WERI-Rb-1 (cell line): Measurements from ENCODE around the gene MLH3.
A peak's percentile ranks its signal among the peaks of the same experiment; 100 is the strongest.

Experiments
- DNase-seq: peaks from one replicate; pipeline ENCODE4 v3.0.0-alpha.2; 2020
- H3K27ac ChIP-seq: fragments of 250-450 bp; sonication (Bioruptor Pico); 2 replicates; pipeline ENCODE4 v1.5.1; 2020; ENCODE audit warnings: mild to moderate bottlenecking, moderate library complexity
- H3K27me3 ChIP-seq: fragments of 250-450 bp; sonication (Bioruptor Pico); 2 replicates; pipeline ENCODE4 v1.5.1; 2021; ENCODE audit warnings: mild to moderate bottlenecking, low read depth, moderate library complexity; ENCODE audit not compliant: insufficient read depth, severe bottlenecking
- H3K36me3 ChIP-seq: fragments of 250-450 bp; sonication (Bioruptor Pico); 2 replicates; pipeline ENCODE4 v1.5.1; 2020; ENCODE audit warnings: mild to moderate bottlenecking, moderate library complexity
- H3K4me3 ChIP-seq: 2 replicates; pipeline ENCODE4 v1.5.1; 2011; ENCODE audit warnings: low read depth, mild to moderate bottlenecking, control low read depth, low read length
- H3K9me3 ChIP-seq: fragments of 250-450 bp; sonication (Bioruptor Pico); 2 replicates; pipeline ENCODE4 v1.5.1; 2021; ENCODE audit warnings: mild to moderate bottlenecking, moderate library complexity; ENCODE audit not compliant: severe bottlenecking
- CTCF ChIP-seq: IDR thresholded peaks from 2 replicates; pipeline ENCODE4 v1.5.1; 2011; ENCODE audit warnings: low read depth, mild to moderate bottlenecking, control low read depth, inconsistent platforms, low read length

Gene MLH3

GRCh38 chr14:75053396-75054291 is 2.4 kb upstream of the MLH3 start:
- H3K27me3 ChIP-seq = no peaks in the 10 kb centered on the region
- DNase-seq = no peak
- H3K9me3 ChIP-seq = no peaks in the 10 kb centered on the region
- H3K4me3 ChIP-seq = no peak overlapping the region
- H3K27ac ChIP-seq = no peak overlapping the region
- TF ChIP-seq CTCF = no peak
- peaks cover 15% of the 10 kb centered on the region for H3K36me3 ChIP-seq

DNA sequence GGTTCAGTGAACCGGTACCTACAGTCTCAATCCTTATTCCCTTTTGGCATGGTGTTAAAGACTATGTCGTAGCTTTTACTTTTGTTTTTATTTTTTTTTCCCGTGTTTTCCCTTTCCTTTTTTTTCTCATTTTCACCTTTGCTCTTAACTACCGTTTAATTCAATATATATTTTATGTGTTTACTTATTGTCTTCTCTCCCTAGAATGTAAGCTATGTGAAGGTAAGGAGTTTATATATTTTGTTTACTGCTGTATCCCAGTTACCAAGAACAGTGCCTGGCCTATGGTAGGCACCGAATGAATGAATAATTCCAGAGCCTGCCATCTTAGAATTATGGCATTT is 261 bp upstream of the MLH3 start:
- no peak overlapping the region for H3K27ac ChIP-seq
- no peak for TF ChIP-seq CTCF
- H3K27me3 ChIP-seq = no peaks in the 10 kb centered on the region
- peaks cover 15% of the 10 kb centered on the region for H3K36me3 ChIP-seq
- no peak for DNase-seq
- no peaks in the 10 kb centered on the region for H3K9me3 ChIP-seq
- H3K4me3 ChIP-seq = peak overlapping the region; percentile 59

GRCh38 chr14:75049731-75050201 is 1.5 kb downstream of the MLH3 start:
- no peaks in the 10 kb centered on the region for H3K27me3 ChIP-seq
- no peak overlapping the region for H3K4me3 ChIP-seq
- peaks cover 9% of the 10 kb centered on the region for H3K36me3 ChIP-seq
- no peaks in the 10 kb centered on the region for H3K9me3 ChIP-seq
- no peak overlapping the region for H3K27ac ChIP-seq
- TF ChIP-seq CTCF = no peak
- no peak for DNase-seq

DNA sequence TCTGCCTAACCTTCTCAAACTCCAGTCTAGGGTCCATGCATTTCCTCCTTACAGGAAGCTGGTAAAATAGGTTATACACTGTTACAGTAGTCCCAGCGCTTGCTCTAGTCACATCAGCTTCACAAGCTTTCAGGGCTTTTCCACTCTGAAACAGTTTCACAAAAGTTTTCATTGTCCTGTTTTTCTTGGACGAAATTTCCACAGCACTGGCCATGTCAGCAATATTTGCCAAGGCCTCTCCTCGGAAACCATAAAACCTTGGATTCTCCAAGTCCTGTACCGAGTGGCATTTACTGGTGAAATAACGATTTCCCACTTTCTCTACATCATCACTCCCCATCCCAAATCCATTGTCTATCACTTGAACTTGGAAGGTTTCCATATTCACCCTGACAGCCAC is 2.1 kb downstream of the MLH3 start:
- no peak overlapping the region for H3K27ac ChIP-seq
- H3K36me3 ChIP-seq = peaks cover 9% of the 10 kb centered on the region
- H3K4me3 ChIP-seq = no peak overlapping the region
- H3K9me3 ChIP-seq = no peaks in the 10 kb centered on the region
- no peak for TF ChIP-seq CTCF
- no peaks in the 10 kb centered on the region for H3K27me3 ChIP-seq
- no peak for DNase-seq

DNA sequence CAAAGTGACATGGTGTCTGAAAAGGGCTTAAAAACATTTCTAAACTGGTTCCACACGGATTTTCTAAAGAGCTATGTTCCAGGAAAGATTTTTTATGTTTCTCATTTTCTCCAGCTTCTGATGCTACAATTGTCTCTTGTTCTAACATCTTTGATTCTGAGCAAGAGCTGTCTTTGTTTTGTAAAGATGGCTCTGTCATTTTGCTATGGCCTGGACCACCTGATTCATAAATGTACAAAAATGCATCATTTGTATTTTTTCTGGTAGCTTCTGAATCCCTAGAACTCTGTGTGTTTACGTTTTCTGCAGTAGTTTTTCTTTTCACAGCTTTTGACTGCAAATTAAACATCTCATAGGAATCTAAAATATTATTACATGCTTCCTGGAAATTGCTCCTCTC is 3.2 kb downstream of the MLH3 start:
- TF ChIP-seq CTCF = no peak
- Histone ChIP-seq H3K27me3 (no peaks in the 10 kb centered on the region), H3K9me3 (no peaks in the 10 kb centered on the region)

More for the DNA sequence above, 3.2 kb downstream of the MLH3 start:
- no peak for DNase-seq
- no peak overlapping the region for H3K27ac ChIP-seq
- H3K36me3 ChIP-seq = peaks cover 9% of the 10 kb centered on the region
- no peak overlapping the region for H3K4me3 ChIP-seq
